Activated CD4-positive, alpha-beta memory T cell treated with anti-CD3 and anti-CD28 coated beads for 36 hours (primary cell): ENCODE measurements around the gene USP17L20. TPM values are rescaled to one million over a fixed set of nuclear protein-coding genes. Genes with fewer than 3 reads are reported as not detected.
"Not testable (repeated sequence)": the region's sequence is repeated elsewhere in the genome, so short reads cannot be mapped to it uniquely, and the experiment has no call there.

Source experiments
- CTCF ChIA-PET: fragments of 350-600 bp; sonication (Branson Sonifier 250); formaldehyde crosslinking; loops from one replicate; lab custom pipeline; 2021; ENCODE audit warnings: antibody characterized with exemption, inconsistent platforms; lab: Charles Lee
- POLR2A ChIA-PET: fragments of 350-600 bp; sonication (Branson Sonifier 250); formaldehyde crosslinking; loops from one replicate; lab custom pipeline; 2021; ENCODE audit warnings: antibody characterized with exemption; lab: Charles Lee
- DNase-seq: peaks from one replicate; pipeline ENCODE4 v3.0.0-alpha.2; 2020
- H3K27ac Mint-ChIP-seq: one replicate; pipeline ENCODE4 v1.8.0; 2021; ENCODE audit warnings: mixed read lengths
- H3K27me3 Mint-ChIP-seq: one replicate; pipeline ENCODE4 v1.8.0; 2021; ENCODE audit warnings: mixed read lengths
- H3K36me3 Mint-ChIP-seq: one replicate; pipeline ENCODE4 v1.8.0; 2021; ENCODE audit warnings: mixed read lengths
- H3K4me1 Mint-ChIP-seq: one replicate; pipeline ENCODE4 v1.8.0; 2021; ENCODE audit warnings: low read depth, mixed read lengths
- H3K4me3 Mint-ChIP-seq: one replicate; pipeline ENCODE4 v1.8.0; 2021; ENCODE audit warnings: mild to moderate bottlenecking, mixed read lengths
- H3K9me3 Mint-ChIP-seq: one replicate; pipeline ENCODE4 v1.8.0; 2021; ENCODE audit warnings: mixed read lengths
- intact Hi-C: fragments of 100-400 bp; cut with micrococcal nuclease; formaldehyde crosslinking; loops from one replicate; pipeline ENCODE4 v1.15.1; 2023
- total RNA-seq, 2 experiments: library from RNA; stranded (reverse); gene quantifications; one replicate each; pipeline ENCODE4 v1.2.3, GENCODE V29; 2021

Gene USP17L20
- total RNA-seq, 2 experiments from 2014 or later, result not detected

- POLR2A ChIA-PET, H3K4me3 Mint-ChIP-seq, H3K27me3 Mint-ChIP-seq, H3K9me3 Mint-ChIP-seq, intact Hi-C loops, H3K4me1 Mint-ChIP-seq, H3K27ac Mint-ChIP-seq, H3K36me3 Mint-ChIP-seq, DNase-seq, CTCF ChIA-PET: not testable (repeated sequence)
Observed at GRCh38 chr4:9262572-9262971, 4.6 kb downstream of the USP17L20 start, which contains the start of gene USP17L21. TSS of gene USP17L21 (plus strand) at chr4:9262872. CDS start at chr4:9262872, 0 bp downstream.

GRCh38 chr4:9267319-9267718 is 9.4 kb downstream of the USP17L20 start, which contains the start of gene USP17L22:
TSS of gene USP17L22 (plus strand) at chr4:9267619. CDS start at chr4:9267619, 0 bp downstream.
- H3K36me3 Mint-ChIP-seq, H3K4me3 Mint-ChIP-seq, H3K9me3 Mint-ChIP-seq, intact Hi-C loops, H3K4me1 Mint-ChIP-seq, CTCF ChIA-PET, POLR2A ChIA-PET, H3K27me3 Mint-ChIP-seq, DNase-seq, H3K27ac Mint-ChIP-seq: not testable (repeated sequence)

DNA sequence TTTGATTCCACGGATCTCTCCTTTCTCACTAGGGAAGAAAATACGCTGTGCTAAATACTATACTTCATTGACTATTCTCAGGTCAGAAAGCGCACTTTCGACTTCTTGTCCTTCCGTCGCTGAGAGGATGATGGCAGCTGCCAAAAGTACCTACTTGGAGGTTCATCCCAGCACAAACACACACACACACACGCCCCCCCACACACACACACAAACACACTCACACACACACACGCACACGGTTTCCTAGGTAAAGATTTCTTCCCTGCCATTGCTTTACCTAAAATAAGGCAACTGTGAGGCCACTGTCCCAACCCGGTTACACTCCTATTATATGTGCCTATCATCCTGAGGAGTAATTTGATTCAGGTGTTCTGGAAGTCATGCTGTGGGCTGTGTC is 13.8 kb downstream of the USP17L20 start:
- H3K27me3 Mint-ChIP-seq, H3K4me3 Mint-ChIP-seq, H3K4me1 Mint-ChIP-seq, CTCF ChIA-PET, H3K9me3 Mint-ChIP-seq, POLR2A ChIA-PET, intact Hi-C loops, H3K36me3 Mint-ChIP-seq, H3K27ac Mint-ChIP-seq: not testable (repeated sequence)
- peak; percentile 11 for DNase-seq

Other genes starting within 250 kb of the USP17L20 start
- not detected for gene FAM90A26, start 87.7 kb upstream of the USP17L20 start, total RNA-seq
- gene USP17L10, start 47.5 kb upstream of the USP17L20 start, total RNA-seq, result not detected
- gene USP17L11, start 42.7 kb upstream of the USP17L20 start, total RNA-seq, result not detected
- gene USP17L12, start 38.0 kb upstream of the USP17L20 start, total RNA-seq, result not detected
- gene USP17L13, start 33.2 kb upstream of the USP17L20 start, total RNA-seq, result not detected
- not detected for gene USP17L15, start 23.7 kb upstream of the USP17L20 start, total RNA-seq
- gene USP17L17, start 14.2 kb upstream of the USP17L20 start, total RNA-seq, result not detected
- gene USP17L18, start 9.5 kb upstream of the USP17L20 start, total RNA-seq, result not detected
- not detected for gene USP17L19, start 4.7 kb upstream of the USP17L20 start, total RNA-seq
- gene USP17L21, start 4.7 kb downstream of the USP17L20 start, total RNA-seq, result not detected
- gene USP17L22, start 9.5 kb downstream of the USP17L20 start, total RNA-seq, result not detected
- not detected for gene USP17L24, start 67.0 kb downstream of the USP17L20 start, total RNA-seq
- not detected for gene USP17L25, start 71.8 kb downstream of the USP17L20 start, total RNA-seq
- not detected for gene USP17L26, start 76.5 kb downstream of the USP17L20 start, total RNA-seq
- not detected for gene USP17L5, start 81.3 kb downstream of the USP17L20 start, total RNA-seq
- gene USP17L27, start 86.0 kb downstream of the USP17L20 start, total RNA-seq, result not detected
- not detected for gene USP17L28, start 90.8 kb downstream of the USP17L20 start, total RNA-seq
- gene USP17L29, start 95.5 kb downstream of the USP17L20 start, total RNA-seq, result not detected
- not detected for gene USP17L30, start 105.0 kb downstream of the USP17L20 start, total RNA-seq
- not detected for gene DEFB131A, start 186.3 kb downstream of the USP17L20 start, total RNA-seq